ENCODE measurements around the gene RANGAP1.

RANGAP1 gene

DNA sequence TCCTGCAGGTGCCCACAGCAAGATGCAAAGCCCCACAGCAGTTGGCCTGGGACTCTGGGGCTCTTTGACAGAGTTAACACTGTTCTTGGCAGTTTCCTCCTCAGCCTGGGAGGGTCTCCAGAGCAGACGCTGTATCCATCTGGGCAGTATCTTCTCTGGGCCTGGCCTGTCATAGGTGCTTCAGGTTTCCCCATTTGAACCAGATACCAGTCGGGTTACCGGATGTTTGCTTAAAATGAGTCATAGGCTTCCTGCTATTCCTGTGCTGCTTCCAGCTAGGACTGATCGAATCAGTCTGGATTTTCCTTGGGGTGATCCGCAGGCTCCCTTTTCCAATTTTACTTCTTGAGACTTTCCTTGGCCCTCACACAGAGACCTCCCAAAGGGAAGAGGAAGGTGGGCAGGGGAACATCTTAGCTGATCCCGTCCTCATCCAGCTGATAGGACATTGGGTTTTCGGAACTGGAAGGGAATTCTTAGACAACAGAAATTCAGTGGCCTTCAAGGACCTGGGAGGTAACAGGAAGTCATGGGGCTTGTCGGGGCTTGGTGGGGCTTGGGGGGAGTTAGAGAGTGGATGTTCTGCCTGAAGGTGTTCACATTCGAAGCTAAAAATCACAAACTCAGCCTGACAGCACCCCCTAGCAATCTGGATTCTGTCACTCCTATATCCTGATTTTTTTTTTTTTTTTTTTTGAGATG is 2.4 kb upstream of the RANGAP1 start:
- peak; percentile 67 to 74 for DNase-seq (ENCODE audit: low read depth in 2 of 2)
- TF ChIP-seq, protein P1, sequence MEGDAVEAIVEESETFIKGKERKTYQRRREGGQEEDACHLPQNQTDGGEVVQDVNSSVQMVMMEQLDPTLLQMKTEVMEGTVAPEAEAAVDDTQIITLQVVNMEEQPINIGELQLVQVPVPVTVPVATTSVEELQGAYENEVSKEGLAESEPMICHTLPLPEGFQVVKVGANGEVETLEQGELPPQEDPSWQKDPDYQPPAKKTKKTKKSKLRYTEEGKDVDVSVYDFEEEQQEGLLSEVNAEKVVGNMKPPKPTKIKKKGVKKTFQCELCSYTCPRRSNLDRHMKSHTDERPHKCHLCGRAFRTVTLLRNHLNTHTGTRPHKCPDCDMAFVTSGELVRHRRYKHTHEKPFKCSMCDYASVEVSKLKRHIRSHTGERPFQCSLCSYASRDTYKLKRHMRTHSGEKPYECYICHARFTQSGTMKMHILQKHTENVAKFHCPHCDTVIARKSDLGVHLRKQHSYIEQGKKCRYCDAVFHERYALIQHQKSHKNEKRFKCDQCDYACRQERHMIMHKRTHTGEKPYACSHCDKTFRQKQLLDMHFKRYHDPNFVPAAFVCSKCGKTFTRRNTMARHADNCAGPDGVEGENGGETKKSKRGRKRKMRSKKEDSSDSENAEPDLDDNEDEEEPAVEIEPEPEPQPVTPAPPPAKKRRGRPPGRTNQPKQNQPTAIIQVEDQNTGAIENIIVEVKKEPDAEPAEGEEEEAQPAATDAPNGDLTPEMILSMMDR (IDR thresholded peaks at IDR 0.05; ENCODE audit: low read depth, low read length), result no peak
- H3K4me3 ChIP-seq (replicated peaks in 1 of 2; ENCODE audit: low read depth in 2 of 2, low read length in 2 of 2), result no peak overlapping the region

DNA sequence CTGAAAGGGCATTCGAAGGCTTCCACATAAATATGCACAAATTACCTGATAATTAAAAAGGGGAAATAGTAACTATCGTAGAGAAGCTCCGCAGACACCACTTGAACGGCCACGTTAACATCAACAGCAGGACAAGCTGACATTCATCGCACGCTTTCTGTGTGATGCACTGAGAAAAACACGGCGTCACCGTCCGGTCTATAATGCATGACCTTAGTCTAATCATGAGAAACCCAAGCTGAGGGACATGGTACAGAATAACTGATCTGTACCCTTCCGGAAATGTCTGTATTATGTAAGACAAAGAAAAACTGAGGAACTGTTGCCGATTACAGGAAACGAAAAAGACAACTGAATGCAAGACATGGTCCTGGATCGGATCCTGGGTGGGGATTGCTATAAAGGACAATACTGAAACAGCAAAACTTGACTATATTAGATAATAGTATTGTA is 678 bp upstream of the RANGAP1 start:
- peak overlapping the region; percentile 45 to 55 for H3K4me3 ChIP-seq (replicated peaks in 1 of 2; ENCODE audit: low read depth in 2 of 2, low read length in 2 of 2)
- TF ChIP-seq, protein P1 (IDR thresholded peaks at IDR 0.05; ENCODE audit: low read depth, low read length), result no peak
- peak in 1 of 2 donors; percentile 48 for DNase-seq (ENCODE audit: low read depth in 2 of 2)

DNA sequence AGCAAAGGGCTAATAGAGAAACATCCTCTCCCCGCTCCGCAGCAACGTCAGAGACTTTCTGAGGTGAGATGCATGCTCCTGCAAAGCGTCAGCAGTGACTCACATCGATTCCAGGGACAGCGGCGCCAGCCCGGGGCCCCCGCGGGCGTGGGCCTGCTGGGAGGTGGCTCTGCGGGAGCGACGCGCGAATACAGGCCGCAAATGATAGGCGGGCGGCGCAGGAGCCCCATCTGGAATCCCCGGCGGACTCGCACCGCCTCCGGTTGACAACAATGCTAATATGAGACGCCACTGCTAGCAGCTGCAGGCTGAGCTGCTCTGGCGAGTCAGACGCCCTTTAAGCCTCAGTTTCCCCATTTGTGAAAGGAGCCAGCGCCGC is 557 bp downstream of the RANGAP1 start:
- H3K4me3 ChIP-seq (replicated peaks in 1 of 2; ENCODE audit: low read depth in 2 of 2, low read length in 2 of 2), result peak overlapping the region; percentile 89 to 96
- TF ChIP-seq, protein P1 (IDR thresholded peaks at IDR 0.05; ENCODE audit: low read depth, low read length), result no peak
- DNase-seq (ENCODE audit: low read depth in 2 of 2), result peak; percentile 78 to 93

DNA sequence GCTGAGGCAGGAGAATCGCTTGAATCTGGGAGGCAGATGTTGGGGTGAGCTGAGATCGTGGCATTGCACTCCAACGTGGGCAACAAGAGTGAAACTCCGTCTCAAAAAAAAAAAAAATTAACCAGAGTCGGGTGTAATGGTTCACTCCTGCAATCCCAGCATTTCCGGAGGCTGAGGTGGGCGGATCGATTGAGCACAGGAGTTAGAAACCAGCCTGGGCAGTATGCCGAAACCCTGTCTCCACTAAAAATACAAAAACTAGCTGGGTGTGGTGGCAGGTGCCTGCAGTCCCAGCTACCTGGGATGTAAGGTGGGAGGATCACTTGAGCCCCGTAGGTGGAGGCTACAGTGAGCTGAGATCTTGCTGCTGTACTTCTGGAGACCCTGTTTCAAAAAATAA is 1.5 kb downstream of the RANGAP1 start:
- no peak for DNase-seq (ENCODE audit: low read depth in 2 of 2)
- TF ChIP-seq, protein P1 (IDR thresholded peaks at IDR 0.05; ENCODE audit: low read depth, low read length), result no peak
- H3K4me3 ChIP-seq (replicated peaks in 1 of 2; ENCODE audit: low read depth in 2 of 2, low read length in 2 of 2), result peak overlapping the region in 1 of 2 donors; percentile 89

DNA sequence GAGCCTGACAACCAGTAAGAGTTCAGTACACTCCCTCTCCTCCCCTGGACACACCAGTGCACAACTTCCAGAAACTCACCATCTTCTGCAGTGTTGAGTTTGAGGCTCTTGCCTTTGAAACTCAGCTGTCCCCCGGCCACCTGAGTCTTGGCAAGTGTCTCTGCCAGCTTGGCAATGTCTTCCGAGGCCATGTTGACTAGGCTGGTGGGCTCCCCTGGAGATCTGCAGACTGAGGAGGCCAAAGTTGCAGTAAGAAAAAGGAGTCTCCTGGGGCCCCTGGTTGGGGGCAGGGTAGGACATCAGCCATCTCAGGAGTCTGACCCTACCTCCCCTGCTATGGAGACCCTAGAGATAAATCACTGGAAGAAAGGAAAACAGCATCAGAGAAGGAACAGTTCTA is 5.1 kb downstream of the RANGAP1 start:
- TF ChIP-seq, protein P1 (IDR thresholded peaks at IDR 0.05; ENCODE audit: low read depth, low read length), result no peak
- H3K4me3 ChIP-seq (replicated peaks in 1 of 2; ENCODE audit: low read depth in 2 of 2, low read length in 2 of 2), result no peak overlapping the region
- no peak for DNase-seq (ENCODE audit: low read depth in 2 of 2)

DNA sequence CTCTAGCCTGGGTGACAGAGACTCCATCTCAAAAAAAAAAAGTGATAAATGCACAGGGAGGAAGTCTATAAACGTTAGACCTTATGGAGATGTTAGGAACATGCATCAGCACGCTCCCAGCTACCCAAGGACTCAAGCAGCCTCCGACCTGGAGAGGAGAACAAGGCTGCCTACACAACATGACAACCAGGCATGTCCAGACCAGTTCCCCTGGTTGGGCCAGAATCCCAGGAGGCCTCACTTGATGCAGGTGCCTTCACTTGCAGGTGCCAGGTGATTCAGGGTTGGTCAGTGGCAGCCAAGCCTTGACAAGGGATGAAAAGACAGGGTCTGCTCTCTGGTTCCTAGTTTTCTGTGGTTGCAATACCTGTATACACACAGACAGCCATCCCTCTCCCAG is 5.9 kb downstream of the RANGAP1 start:
- TF ChIP-seq, protein P1 (IDR thresholded peaks at IDR 0.05; ENCODE audit: low read depth, low read length), result no peak
- H3K4me3 ChIP-seq (replicated peaks in 1 of 2; ENCODE audit: low read depth in 2 of 2, low read length in 2 of 2), result no peak overlapping the region
- DNase-seq (ENCODE audit: low read depth in 2 of 2), result no peak

DNA sequence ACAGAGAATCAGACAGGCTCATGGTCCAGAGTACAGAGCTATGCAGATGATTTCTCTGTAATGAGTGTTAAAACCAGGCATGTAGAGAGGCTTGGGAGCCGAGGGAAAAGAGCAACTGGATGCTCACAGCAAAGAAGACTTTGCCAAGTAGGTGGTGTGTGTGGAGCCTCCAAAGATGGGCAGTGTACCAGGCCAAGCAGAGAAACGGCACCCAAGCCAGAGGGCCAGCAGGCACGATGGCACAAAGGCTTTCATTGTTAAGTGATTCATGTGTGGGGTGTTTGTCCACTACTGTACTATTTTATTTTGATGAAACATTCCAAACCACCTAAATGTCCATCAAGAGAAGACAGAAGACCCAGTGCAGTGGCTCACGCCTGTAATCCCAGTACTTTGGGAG is 11.1 kb downstream of the RANGAP1 start:
- TF ChIP-seq, protein P1 (IDR thresholded peaks at IDR 0.05; ENCODE audit: low read depth, low read length), result no peak
- DNase-seq (ENCODE audit: low read depth in 2 of 2), result no peak
- H3K4me3 ChIP-seq (replicated peaks in 1 of 2; ENCODE audit: low read depth in 2 of 2, low read length in 2 of 2), result no peak overlapping the region
